ENCODE measurements around the gene PUSL1.

PUSL1 gene

GRCh38 chr1:1359664-1360468 is 51.5 kb downstream of the PUSL1 start:
- no peak for TF ChIP-seq CTCF (IDR thresholded peaks at IDR 0.05; ENCODE audit: low read depth, low read length, missing control alignments)
- no peak for DNase-seq (ENCODE audit: low read depth)
- H3K4me3 ChIP-seq (ENCODE audit: low read depth, low read length), result no peak overlapping the region

- no peak for TF ChIP-seq CTCF (IDR thresholded peaks at IDR 0.05; ENCODE audit: low read depth, low read length, missing control alignments)
- no peak overlapping the region for H3K4me3 ChIP-seq (ENCODE audit: low read depth, low read length)
- DNase-seq (ENCODE audit: low read depth), result no peak
Observed at GRCh38 chr1:1360506-1361169, 52.2 kb downstream of the PUSL1 start.

Data from GM12864 (cell line).